Sigmoid colon (tissue), 4 donors: ENCODE data around the gene EIF4H.

Source experiments
- EP300 ChIP-seq, 4 donors: sonication (generic); formaldehyde crosslinking; IDR thresholded peaks; one replicate each; pipeline ENCODE4 v1.6.1; 2017; ENCODE audit warnings: antibody characterized with exemption in 4 of 4
- POLR2A ChIP-seq, 2 donors: fragments of 450-650 bp; IDR thresholded peaks; one replicate each; pipeline ENCODE4 v1.6.1; 2016; ENCODE audit warnings: antibody characterized with exemption in 2 of 2, mild to moderate bottlenecking in 2 of 2, moderate library complexity in 2 of 2
- POLR2AphosphoS5 ChIP-seq, 4 donors: sonication (generic); formaldehyde crosslinking; IDR thresholded peaks; one replicate each; pipeline ENCODE4 v1.6.1; 2017; ENCODE audit warnings: antibody characterized with exemption in 4 of 4
- TF ChIP-seq, protein P1 (sequence below), 4 experiments: fragments of 450-650 bp in 3 of 4; fragments of 200-600 bp in 1 of 4; IDR thresholded peaks; one replicate each; pipeline ENCODE4 v1.5.1; 2016 to 2019; ENCODE audit warnings: antibody characterized with exemption in 4 of 4, mild to moderate bottlenecking in 3 of 4, moderate library complexity in 2 of 4

DNA sequence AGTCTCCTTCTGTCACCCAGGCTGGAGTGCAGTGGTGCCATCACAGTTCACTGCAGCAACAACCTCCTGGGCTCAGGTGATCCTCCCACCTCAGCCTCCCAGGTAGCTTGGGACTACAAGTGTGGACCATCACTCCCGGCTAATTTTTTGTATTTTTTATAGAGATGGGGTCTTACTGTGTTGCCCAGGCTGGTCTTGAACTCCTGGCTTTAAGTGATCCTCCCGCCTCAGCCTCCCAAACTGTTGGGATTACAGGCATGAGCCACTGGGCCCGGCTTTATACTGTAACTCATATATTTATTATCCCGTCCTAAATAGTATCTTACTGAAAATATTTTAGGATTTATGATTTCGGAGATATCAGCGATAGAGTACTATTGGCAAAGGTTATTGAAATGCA lies 10.9 kb downstream of the EIF4H start:
- TF ChIP-seq EP300 (IDR thresholded peaks at IDR 0.05), result no peak
- TF ChIP-seq, protein P1, sequence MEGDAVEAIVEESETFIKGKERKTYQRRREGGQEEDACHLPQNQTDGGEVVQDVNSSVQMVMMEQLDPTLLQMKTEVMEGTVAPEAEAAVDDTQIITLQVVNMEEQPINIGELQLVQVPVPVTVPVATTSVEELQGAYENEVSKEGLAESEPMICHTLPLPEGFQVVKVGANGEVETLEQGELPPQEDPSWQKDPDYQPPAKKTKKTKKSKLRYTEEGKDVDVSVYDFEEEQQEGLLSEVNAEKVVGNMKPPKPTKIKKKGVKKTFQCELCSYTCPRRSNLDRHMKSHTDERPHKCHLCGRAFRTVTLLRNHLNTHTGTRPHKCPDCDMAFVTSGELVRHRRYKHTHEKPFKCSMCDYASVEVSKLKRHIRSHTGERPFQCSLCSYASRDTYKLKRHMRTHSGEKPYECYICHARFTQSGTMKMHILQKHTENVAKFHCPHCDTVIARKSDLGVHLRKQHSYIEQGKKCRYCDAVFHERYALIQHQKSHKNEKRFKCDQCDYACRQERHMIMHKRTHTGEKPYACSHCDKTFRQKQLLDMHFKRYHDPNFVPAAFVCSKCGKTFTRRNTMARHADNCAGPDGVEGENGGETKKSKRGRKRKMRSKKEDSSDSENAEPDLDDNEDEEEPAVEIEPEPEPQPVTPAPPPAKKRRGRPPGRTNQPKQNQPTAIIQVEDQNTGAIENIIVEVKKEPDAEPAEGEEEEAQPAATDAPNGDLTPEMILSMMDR (IDR thresholded peaks at IDR 0.05), result no peak
- no peak for TF ChIP-seq POLR2A (IDR thresholded peaks at IDR 0.05)
- no peak for TF ChIP-seq POLR2AphosphoS5 (IDR thresholded peaks at IDR 0.05)
